Cardiac muscle cell (in vitro differentiated cells and primary cell): ENCODE data around the gene SLC29A3. TPM values are rescaled to one million over a fixed set of nuclear protein-coding genes. Genes with fewer than 3 reads are reported as not detected.
"Not testable (repeated sequence)": the region's sequence is repeated elsewhere in the genome, so short reads cannot be mapped to it uniquely, and the experiment has no call there.

Experiments
- DNase-seq, 2 donors: peaks; one replicate each; pipeline versions ENCODE4 v3.0.0 to v3.0.0-alpha.2; 2010 to 2017; ENCODE audit warnings: low read depth in 1 of 2, low spot score in 1 of 2
- H3K27ac ChIP-seq: fragments of 200-600 bp; sonication (generic); 2 replicates; pipeline ENCODE4 v1.5.1; 2016
- H3K27me3 ChIP-seq: fragments of 200-600 bp; sonication (generic); 2 replicates; pipeline ENCODE4 v1.6.0; 2016; ENCODE audit warnings: control low read depth
- H3K36me3 ChIP-seq: fragments of 200-600 bp; sonication (generic); 2 replicates; pipeline ENCODE4 v1.5.1; 2016; ENCODE audit warnings: control low read depth
- H3K4me1 ChIP-seq: fragments of 200-600 bp; sonication (generic); 2 replicates; pipeline ENCODE4 v1.8.1; 2017; ENCODE audit warnings: low read depth, mild to moderate bottlenecking, mixed run types
- H3K4me3 ChIP-seq: fragments of 200-600 bp; sonication (generic); 2 replicates; pipeline ENCODE4 v1.5.1; 2016; ENCODE audit warnings: mild to moderate bottlenecking
- H3K9me3 ChIP-seq: fragments of 200-600 bp; sonication (generic); 2 replicates; pipeline ENCODE4 v1.5.1; 2017; ENCODE audit warnings: low read depth, mild to moderate bottlenecking, control low read depth
- CTCF ChIP-seq: IDR thresholded peaks from 2 replicates; pipeline ENCODE4 v1.5.1; 2012; ENCODE audit warnings: low read depth, mild to moderate bottlenecking, low read length
- polyA plus RNA-seq: library from polyadenylated mRNA; unstranded; fragments of >200 nt; fragmentation: Nextera tagmentation; extraction: Ambion mirVana; gene quantifications from 2 replicates; pipeline ENCODE4 v1.2.1, GENCODE V29; 2016
- total RNA-seq: library from RNA; depleted of rRNA; stranded (reverse); fragments of >200 nt; gene quantifications from 2 replicates; pipeline ENCODE4 v1.2.3, GENCODE V29; 2016

SLC29A3 gene
- total and polyA plus RNA-seq, 2 experiments from 2014 or later: 3.5 to 4.0 TPM

- peak in 1 of 2 donors; percentile 83 for DNase-seq
- Histone ChIP-seq H3K36me3 (peaks cover 4% of the 10 kb centered on the region), H3K4me3 (no peak overlapping the region), H3K27ac (peak overlapping the region; percentile 12), H3K9me3 (no peaks in the 10 kb centered on the region), H3K4me1 (peaks cover 22% of the 10 kb centered on the region), H3K27me3 (no peaks in the 10 kb centered on the region)
- no peak for TF ChIP-seq CTCF
Observed at GRCh38 chr10:71272056-71272771, 46.8 kb upstream of the SLC29A3 start.

- not testable (repeated sequence) for H3K36me3 ChIP-seq, DNase-seq, H3K9me3 ChIP-seq, H3K4me3 ChIP-seq, H3K27me3 ChIP-seq
- Histone ChIP-seq H3K27ac (peak overlapping the region; percentile 10), H3K4me1 (peaks cover 22% of the 10 kb centered on the region)
Observed at GRCh38 chr10:71272974-71273373, 46.1 kb upstream of the SLC29A3 start.

- peaks cover 4% of the 10 kb centered on the region for H3K36me3 ChIP-seq
- peaks cover 21% of the 10 kb centered on the region for H3K4me1 ChIP-seq
- no peak for TF ChIP-seq CTCF
- no peak overlapping the region for H3K4me3 ChIP-seq
- H3K27me3 ChIP-seq: no peaks in the 10 kb centered on the region
- peak overlapping the region; percentile 10 for H3K27ac ChIP-seq
- no peaks in the 10 kb centered on the region for H3K9me3 ChIP-seq
- no peak for DNase-seq
Observed at GRCh38 chr10:71273506-71273905, 45.6 kb upstream of the SLC29A3 start.

- DNase-seq: no peak
- TF ChIP-seq CTCF: no peak
- Histone ChIP-seq H3K27ac (no peak overlapping the region), H3K4me1 (peaks cover 10% of the 10 kb centered on the region), H3K36me3 (peaks cover 9% of the 10 kb centered on the region), H3K27me3 (no peaks in the 10 kb centered on the region), H3K9me3 (no peaks in the 10 kb centered on the region), H3K4me3 (no peak overlapping the region)
Observed at GRCh38 chr10:71274901-71275796, 43.9 kb upstream of the SLC29A3 start.

- Histone ChIP-seq H3K9me3 (no peaks in the 10 kb centered on the region), H3K27ac (no peak overlapping the region), H3K36me3 (peaks cover 17% of the 10 kb centered on the region), H3K4me3 (no peak overlapping the region), H3K27me3 (no peaks in the 10 kb centered on the region), H3K4me1 (peaks cover 4% of the 10 kb centered on the region)
- DNase-seq: no peak
- no peak for TF ChIP-seq CTCF
Observed at GRCh38 chr10:71276873-71277272, 42.2 kb upstream of the SLC29A3 start.
